Measurements from ENCODE around the gene ADARB2.

ADARB2 gene

DNA sequence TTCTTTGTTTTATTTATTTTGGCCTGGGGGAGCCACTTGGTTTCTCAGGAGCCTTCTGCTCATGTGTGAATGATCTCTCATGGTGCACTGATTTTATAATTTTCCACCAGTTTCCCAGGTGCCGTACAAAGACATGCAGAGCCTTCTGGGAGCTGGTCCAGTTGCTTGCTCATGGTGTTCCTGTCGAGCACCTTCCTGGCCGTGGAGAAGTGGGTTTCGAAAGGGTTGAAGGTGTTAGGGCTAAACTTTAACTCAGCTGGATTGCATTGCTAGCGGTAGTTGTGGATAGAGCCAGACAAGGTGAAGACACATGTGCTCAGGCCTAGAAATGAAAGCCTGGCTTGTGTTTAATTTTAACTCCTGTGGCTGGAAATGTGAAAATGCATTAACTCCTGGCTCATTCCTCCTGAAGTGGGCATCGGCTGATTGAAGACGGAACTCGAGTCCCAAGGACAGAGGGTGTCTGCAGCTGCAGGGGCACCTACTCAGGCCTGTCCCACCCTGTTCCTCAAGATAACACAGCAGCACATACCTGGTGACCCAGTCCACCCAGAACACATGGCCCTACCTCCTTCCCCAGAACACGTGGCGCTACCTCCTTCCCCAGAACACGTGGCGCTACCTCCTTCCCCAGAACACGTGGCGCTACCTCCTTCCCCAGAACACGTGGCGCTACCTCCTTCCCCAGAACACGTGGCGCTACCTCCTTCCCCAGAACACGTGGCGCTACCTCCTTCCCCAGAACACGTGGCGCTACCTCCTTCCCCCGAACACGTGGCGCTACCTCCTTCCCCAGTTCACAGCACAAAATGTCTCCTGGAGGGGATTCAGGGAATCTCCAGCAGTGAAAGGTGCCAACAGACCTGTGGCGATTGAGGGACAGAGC lies 547.9 kb downstream of the ADARB2 start:
- DNase-seq: no peak

DNA sequence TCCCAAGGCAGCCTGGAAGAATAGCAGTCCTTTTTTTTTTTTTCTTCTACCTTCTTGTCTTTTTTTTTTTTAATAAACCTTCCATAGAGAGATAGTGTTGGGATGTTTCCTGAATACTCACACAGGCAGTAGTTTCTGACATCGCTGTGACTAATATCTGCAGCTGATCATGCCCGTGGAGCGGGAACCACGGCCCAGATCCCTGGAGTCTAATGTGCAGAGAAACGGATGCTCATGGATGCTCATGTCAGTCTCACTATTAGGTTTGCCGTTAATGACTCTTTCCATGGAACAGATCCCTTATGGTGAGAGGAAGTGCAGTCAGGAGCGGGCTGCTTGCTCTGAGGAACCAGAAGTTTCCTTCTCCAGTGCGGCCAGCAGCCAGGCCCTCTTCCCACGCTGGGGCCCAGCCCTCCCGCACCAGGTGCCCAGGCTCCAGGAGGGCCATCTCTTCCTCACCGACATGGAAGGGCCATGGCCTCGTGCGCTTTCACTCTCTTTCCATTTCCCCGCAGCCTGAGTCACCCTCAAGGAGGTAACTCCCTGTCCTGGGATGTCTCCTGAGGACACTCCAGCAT lies 548.7 kb downstream of the ADARB2 start:
- DNase-seq: no peak

DNA sequence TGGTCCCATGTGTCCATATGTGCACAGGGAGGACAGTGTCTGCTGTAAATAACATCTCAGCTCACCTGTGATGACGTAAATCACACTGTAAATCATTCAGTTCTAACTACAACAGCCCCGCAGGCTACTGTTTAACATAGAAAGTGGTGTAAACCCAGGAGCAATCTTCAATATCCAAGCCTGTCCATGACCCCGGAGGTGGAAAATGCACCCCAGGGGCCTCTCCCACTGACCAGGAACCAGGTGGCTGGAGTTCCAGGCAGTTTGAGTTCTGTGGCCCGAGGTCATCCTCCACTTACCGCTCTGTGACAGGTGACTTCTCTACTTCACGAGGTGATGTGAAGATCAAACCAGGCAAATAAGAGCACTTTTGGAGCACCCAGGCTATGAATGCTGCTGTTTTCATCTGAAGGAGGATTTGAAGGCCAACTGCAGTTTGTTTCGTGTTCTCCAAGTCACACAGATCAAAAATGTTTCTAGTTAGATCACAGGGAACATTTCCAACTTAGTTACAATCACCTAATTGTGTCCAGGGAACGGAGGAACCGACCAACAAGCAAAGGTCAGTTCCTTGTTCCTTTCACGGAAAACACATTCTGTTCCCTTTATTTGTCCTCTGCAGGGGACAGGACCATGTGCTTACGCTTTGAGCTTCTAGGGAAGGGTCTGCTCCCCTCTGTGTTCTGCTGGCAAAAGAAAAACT lies 549.3 kb downstream of the ADARB2 start:
- DNase-seq: no peak

- DNase-seq: no peak
These were observed 550.0 kb downstream of the ADARB2 start for GRCh38 chr10:1187151-1187854.

GRCh38 chr10:1186683-1186990 lies 550.7 kb downstream of the ADARB2 start:
- no peak for DNase-seq

GRCh38 chr10:1185911-1186682 lies 551.2 kb downstream of the ADARB2 start:
- DNase-seq: no peak

DNA sequence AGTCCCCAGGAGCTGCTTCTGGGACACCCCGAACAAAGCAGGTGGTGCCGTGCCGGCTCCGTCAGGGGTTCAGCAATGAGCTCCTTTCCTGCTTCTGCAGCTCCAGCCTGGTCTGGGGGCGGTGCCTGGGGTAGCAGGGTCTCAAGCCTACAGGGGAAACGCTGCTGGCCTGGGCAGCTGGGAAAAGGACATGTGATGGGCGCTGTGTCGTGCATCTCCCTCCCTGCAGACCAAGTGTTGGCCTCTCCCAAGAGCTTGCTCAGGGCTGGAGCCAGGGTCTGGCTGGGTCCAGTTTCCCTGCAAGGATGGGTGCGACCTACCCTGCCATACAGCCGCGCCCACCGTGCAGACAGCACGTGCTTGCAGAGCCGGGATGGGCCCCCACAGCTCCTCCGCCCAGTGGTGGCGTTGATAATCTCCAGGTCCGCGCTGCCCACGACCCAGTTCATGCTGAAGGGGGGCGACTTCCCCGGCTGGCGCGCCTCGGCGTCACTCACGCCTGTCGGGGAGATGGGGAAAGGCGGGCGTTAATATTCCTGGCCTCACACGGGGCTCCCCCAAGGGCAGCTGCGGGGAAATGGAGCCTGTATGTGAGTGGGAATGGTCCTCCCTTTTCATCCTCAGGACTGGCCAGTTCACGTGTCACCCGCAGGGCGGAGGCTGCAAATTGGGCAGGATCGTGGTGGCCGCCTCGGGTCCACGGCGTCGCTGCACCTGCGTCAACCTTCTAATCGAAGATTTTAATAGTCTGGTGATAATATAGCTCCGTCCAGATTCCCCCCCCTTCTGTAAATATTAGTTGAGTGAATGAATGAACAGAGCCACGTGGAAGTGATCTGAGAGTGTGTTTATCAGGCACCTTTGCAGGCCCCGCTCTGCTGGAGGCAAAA lies 552.5 kb downstream of the ADARB2 start:
- DNase-seq: no peak

GRCh38 chr10:1183701-1184100 lies 553.6 kb downstream of the ADARB2 start:
- no peak for DNase-seq

GRCh38 chr10:1183033-1183396 lies 554.3 kb downstream of the ADARB2 start:
- DNase-seq: no peak

DNA sequence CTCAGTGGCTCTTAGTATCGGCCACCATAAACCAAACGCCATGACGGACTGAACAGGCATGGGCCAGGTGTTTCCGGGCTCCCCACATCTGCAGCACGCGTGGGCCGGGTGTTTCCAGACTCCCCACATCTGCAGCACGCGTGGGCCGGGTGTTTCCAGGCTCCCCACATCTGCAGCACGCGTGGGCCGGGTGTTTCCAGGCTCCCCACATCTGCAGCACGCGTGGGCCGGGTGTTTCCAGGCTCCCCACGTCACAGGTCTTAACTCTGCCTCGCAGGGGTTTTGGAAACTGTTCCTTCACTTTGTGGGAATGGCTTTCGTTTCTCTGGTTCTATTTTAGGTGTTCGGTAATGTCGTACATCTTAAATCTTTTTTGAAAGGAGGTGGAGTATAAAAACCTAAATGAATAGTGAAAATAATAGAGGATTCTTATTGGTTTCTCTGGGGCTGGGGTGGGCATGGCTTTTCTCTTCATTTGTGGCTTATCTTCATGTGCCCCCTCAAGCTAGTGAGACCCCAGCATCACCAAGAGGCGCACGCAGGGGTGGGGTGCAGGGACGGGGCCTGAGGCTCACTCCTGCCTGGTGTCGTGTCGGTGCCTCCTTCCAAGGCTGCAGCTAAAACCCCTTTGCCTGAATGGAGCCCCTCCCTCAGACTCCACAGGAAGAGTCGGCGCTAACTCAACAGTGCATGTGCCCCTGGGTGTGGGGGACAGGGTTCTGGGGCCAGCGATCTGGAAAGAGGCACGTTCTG lies 554.9 kb downstream of the ADARB2 start:
- no peak for DNase-seq

- no peak for DNase-seq
These were observed 556.5 kb downstream of the ADARB2 start for GRCh38 chr10:1180836-1181235.

GRCh38 chr10:1180071-1180730 lies 557.1 kb downstream of the ADARB2 start:
- no peak for DNase-seq

DNA sequence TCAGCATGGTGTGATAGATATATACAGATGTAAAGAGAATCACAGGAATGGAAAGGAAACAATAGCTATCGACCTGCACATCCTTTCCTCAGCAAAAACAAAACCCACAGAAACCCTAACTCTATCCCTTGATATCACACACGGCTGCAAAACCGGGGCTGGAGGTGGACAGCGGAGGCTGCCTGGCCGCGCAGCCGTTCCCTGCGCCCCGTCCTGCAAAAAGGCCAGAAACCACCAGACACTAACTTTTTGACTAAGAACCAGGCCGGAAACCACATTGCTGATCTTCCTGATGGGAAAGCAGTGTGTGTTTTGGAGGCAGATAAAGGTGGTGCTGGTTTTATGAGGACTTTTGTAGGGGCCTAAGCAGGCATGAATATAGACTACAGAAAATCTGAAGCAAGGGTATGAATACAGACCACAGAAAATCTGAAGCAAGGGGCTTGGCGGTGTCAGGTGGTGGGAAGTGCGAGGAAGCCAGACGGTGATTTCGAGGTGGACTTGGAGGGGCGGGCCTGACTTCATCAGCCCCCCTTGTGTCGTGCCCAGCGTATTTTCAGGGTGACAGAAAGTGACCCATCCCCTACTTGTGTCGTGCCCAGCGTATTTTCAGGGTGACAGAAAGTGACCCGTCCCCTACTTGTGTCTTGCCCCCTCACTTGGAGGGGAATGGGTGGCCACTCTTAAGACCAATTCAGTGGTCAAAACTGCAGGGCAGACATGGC lies 557.8 kb downstream of the ADARB2 start:
- DNase-seq: no peak

GRCh38 chr10:1178506-1178905 lies 558.8 kb downstream of the ADARB2 start:
- no peak for DNase-seq

DNA sequence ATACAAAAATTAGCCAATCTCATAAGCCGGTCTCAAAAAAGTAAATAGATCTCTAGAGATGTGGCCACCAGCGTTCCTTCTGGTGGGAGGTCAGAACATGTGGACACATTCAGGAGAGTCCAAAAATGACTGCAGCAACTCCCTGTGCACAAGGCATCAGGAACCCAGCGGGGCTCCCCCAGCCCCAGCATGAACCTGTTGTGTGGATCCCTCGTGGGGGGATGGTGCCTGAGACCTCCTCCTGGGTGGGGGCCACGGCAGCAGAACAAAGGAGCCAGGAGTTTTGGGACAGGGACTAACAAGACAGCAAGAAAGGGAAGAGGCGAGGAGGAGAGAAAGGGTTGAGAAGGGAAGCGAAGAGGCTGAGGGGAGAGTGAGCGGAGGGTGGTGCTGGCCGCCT lies 559.4 kb downstream of the ADARB2 start:
- DNase-seq: no peak

DNA sequence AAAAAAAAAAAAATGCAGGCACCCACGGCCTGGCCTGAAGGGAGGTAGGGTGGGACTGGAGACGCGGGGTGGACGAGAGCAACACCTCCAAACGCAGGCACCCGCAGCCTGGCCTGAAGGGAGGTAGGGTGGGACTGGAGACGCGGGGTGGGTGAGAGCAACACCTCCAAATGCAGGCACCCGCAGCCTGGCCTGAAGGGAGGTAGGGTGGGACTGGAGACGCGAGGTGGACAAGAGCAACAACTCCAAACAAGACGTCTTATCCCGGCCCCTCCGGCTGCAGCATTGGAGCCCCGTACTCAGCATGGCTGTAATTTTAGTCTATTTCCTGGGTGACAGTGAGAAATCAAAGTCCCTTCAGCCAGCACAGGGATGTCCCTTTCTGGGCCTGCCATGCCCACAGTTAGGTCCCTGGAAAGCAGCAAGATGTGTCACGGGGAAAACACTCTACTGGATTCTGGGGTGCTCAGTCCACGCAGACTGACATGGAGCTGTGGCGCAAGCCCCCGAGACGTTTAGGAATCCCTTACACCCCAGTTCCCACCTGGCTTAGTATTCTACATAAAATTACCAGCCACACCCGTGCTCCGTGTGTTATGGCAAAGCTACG lies 561.3 kb downstream of the ADARB2 start:
- DNase-seq: no peak

GRCh38 chr10:1174022-1174421 lies 563.3 kb downstream of the ADARB2 start:
- DNase-seq: no peak

DNA sequence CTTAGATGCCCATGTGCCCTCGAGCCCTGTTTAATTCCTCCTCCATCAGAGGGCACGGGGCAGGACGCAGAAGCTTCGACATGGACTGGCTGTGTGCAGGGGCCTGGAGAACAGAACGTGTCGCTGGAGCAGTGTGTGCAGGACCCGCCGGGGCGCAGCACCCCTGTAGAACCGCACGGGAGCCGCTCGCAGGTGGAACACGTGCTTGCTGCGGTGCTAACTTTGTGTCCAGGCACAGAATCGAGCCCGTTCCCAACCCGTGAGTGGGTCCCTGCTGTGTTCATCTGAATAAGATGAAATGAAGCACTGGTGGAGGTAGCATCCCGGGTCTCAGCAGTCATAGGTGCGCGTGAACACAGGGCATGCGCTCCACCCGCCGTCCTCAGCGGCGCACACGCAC lies 564.2 kb downstream of the ADARB2 start:
- DNase-seq: no peak
